ENCODE data around the gene SMG6.

SMG6 gene

GRCh38 chr17:2181206-2181896 lies 122.2 kb downstream of the SMG6 start:
- no peak for TF ChIP-seq GATA3 (IDR thresholded peaks at IDR 0.05; ENCODE audit: low read depth, low read length)
- TF ChIP-seq GATA2 (IDR thresholded peaks at IDR 0.05; ENCODE audit: low read depth, low read length): no peak

GRCh38 chr17:2180768-2181167 lies 122.8 kb downstream of the SMG6 start:
- TF ChIP-seq GATA3 (IDR thresholded peaks at IDR 0.05; ENCODE audit: low read depth, low read length) (no peak), GATA2 (IDR thresholded peaks at IDR 0.05; ENCODE audit: low read depth, low read length) (no peak)

- TF ChIP-seq GATA2 (IDR thresholded peaks at IDR 0.05; ENCODE audit: low read depth, low read length): no peak
- no peak for TF ChIP-seq GATA3 (IDR thresholded peaks at IDR 0.05; ENCODE audit: low read depth, low read length)
These were observed 123.8 kb downstream of the SMG6 start for GRCh38 chr17:2179615-2180295.

GRCh38 chr17:2178798-2179501 lies 124.6 kb downstream of the SMG6 start:
- TF ChIP-seq GATA2 (IDR thresholded peaks at IDR 0.05; ENCODE audit: low read depth, low read length): no peak
- no peak for TF ChIP-seq GATA3 (IDR thresholded peaks at IDR 0.05; ENCODE audit: low read depth, low read length)

- TF ChIP-seq GATA3 (IDR thresholded peaks at IDR 0.05; ENCODE audit: low read depth, low read length): no peak
- no peak for TF ChIP-seq GATA2 (IDR thresholded peaks at IDR 0.05; ENCODE audit: low read depth, low read length)
These were observed 126.3 kb downstream of the SMG6 start for GRCh38 chr17:2177235-2177811.

GRCh38 chr17:2176499-2177169 lies 127.0 kb downstream of the SMG6 start:
- TF ChIP-seq GATA2 (IDR thresholded peaks at IDR 0.05; ENCODE audit: low read depth, low read length): no peak
- TF ChIP-seq GATA3 (IDR thresholded peaks at IDR 0.05; ENCODE audit: low read depth, low read length): no peak

- TF ChIP-seq GATA3 (IDR thresholded peaks at IDR 0.05; ENCODE audit: low read depth, low read length): no peak
- TF ChIP-seq GATA2 (IDR thresholded peaks at IDR 0.05; ENCODE audit: low read depth, low read length): no peak
These were observed 128.3 kb downstream of the SMG6 start for GRCh38 chr17:2175294-2175628.

GRCh38 chr17:2174468-2175293 lies 128.9 kb downstream of the SMG6 start:
- TF ChIP-seq GATA3 (IDR thresholded peaks at IDR 0.05; ENCODE audit: low read depth, low read length): no peak
- no peak for TF ChIP-seq GATA2 (IDR thresholded peaks at IDR 0.05; ENCODE audit: low read depth, low read length)

GRCh38 chr17:2174014-2174413 lies 129.6 kb downstream of the SMG6 start:
- TF ChIP-seq GATA2 (IDR thresholded peaks at IDR 0.05; ENCODE audit: low read depth, low read length) (no peak), GATA3 (IDR thresholded peaks at IDR 0.05; ENCODE audit: low read depth, low read length) (no peak)

- TF ChIP-seq GATA3 (IDR thresholded peaks at IDR 0.05; ENCODE audit: low read depth, low read length): no peak
- no peak for TF ChIP-seq GATA2 (IDR thresholded peaks at IDR 0.05; ENCODE audit: low read depth, low read length)
These were observed 130.6 kb downstream of the SMG6 start for GRCh38 chr17:2172999-2173398.

GRCh38 chr17:2172077-2172851 lies 131.3 kb downstream of the SMG6 start:
- TF ChIP-seq GATA3 (IDR thresholded peaks at IDR 0.05; ENCODE audit: low read depth, low read length) (no peak), GATA2 (IDR thresholded peaks at IDR 0.05; ENCODE audit: low read depth, low read length) (no peak)

- no peak for TF ChIP-seq GATA2 (IDR thresholded peaks at IDR 0.05; ENCODE audit: low read depth, low read length)
- no peak for TF ChIP-seq GATA3 (IDR thresholded peaks at IDR 0.05; ENCODE audit: low read depth, low read length)
These were observed 131.9 kb downstream of the SMG6 start for GRCh38 chr17:2171702-2172076.

Data from SH-SY5Y (cell line).